Measurements from ENCODE around the gene ASS1.
"Not testable (repeated sequence)": the region's sequence is repeated elsewhere in the genome, so short reads cannot be mapped to it uniquely, and the experiment has no call there.

ASS1 gene

DNA sequence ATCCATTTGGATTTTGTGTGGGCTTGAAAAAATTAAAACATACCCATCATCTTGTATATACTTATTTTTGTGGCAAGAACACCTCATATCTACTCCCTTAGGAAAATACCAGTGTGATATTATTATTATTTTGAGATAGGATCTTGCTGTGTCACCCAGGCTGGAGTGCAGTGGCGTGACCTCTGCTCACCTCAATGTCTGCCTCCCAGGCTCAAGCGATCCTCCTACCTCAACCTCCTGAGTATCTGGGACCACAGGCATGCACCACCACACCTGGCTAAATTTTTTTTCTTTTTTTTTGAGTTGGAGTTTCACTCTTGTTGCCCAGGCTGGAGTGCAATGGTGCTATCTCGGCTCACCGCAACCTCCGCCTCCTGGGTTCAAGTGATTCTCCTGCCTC lies 10.1 kb upstream of the ASS1 start:
- not testable (repeated sequence) for DNase-seq (ENCODE audit: low spot score)

DNA sequence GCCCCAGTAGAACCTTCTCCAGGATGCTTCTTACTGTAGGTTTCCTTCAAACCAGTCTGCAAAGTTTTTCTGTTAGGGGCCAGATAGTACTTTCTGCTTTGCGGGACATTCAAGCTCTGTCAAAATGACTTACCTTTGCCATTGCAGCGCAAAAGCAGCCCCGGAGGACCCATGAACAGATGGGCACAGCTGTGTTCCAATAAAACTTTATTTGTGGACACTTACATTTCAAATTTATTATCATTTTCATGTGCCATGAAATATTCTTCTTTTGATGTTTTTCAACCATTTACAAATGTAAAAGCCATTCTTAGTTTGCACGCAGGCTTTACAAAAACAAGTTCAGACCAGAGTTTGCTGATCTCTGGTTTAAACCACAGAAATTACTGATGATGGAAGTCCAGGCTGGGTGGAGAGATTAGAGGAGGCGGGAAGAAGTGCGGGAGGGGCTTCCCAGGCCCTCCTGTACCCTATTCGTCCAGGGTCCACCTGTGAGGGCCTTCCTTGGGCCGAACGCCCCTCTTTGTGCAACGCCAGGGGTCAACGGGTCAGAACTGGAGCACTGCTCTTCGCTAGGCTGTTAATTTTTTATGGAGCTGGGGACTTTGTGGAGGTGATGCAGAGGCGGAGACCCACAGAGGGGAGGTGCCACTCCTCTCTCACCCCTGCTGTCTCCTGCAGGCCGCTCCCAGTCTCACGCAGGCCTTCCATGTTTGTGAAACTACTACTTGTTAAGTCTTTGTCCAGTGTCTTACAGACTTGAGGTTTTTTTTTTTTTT lies 7.6 kb upstream of the ASS1 start:
- DNase-seq (ENCODE audit: low spot score) = no peak

DNA sequence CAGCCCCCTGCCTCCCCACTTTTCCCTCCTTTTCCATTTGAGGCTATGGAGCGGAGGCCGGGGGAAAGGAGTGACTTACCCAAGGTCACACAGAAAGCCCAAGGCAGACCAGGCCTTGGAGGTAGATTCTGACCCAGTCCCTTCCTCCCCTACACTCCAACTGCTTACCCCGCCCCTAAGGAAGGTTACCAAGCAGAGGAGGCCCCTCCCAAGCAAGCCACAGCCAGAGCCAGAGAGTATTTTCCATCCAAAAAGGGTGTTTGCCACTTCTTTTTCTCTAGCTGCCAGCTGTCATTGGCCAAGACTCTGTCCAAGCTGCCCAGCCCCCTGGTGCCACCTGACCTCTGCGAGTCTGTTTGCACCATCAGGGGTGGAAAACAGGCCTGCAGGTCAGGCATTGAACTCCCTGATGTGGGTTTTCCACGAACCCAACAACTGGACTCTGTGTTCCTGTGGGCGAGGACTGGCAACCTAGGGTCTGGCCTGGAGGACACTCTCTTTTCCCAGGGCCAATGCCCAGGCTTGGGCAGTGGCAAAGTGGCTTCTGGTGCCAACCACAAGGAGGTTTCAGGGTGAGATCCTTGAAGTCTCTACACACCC lies 6.3 kb upstream of the ASS1 start:
- no peak for DNase-seq (ENCODE audit: low spot score)

DNA sequence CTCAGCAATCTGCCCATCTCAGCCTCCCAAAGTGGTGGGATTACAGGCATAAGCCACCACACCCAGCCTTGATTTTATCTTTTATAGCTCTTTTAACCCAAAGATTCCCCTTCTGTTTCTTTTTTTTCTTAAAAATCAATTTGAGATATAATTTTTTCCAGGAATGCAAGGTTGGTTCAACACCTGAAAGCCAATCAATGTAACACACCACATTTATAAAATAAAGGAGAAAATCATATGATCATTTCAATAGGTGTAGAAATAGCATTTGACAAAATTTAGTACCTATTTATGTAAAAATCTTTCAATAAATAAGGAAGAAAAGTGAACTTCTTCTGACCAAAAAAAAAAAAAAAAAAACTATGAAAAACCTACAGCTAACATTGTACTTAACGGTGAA lies 3.7 kb upstream of the ASS1 start:
- DNase-seq (ENCODE audit: low spot score) = no peak

DNA sequence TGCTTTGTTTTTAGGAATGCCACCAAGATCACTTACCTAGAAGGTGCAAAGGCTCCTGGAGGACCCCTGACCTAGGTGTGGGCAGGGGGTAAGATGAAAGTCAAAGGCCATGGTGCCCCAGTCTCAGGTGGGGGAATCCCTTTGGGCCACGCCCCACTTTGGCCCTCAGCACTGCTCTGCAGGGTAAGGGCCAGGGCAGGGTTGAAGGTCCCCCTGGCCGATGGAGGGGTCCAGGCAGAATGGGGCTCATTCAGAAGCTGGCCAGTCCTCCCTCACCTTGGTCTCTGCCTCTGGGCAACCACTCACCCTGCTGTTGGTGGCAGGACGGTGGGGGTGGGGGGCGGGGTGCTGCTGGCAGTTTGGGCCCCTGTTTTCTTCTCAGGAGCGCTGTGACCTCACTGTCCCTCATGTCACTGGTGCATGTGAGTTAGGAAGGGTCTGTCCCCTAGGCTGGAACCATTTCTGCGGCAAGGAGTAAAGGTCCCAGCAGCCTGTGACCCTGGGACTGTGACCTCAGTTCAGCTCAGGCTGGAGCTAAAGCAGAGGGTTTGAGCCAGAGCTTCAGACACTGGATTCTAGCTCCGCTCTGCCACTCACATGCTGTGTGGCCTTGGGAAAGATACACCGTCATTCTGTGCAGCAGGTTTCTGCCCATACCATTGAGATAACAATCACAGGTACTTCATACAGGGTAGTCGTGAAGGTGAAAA lies 1.9 kb upstream of the ASS1 start:
- DNase-seq (ENCODE audit: low spot score) = no peak

DNA sequence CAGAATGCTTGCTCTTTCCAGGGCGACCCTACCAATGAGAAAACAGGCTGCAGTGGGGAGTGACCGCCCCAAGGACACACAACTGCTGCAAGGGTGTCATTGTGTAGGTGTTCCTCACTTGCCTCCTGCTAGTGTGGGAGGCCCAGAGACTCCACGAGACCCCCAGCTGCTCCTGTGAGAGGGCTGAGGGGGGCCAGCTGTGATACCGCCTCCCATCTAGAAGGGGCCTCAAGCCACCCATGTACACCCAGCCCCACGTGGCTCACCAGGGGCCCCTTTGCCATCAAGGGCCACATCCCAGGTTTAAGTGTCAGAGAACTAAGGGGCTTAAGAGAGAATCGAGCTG lies 1.3 kb upstream of the ASS1 start:
- no peak for DNase-seq (ENCODE audit: low spot score)

DNA sequence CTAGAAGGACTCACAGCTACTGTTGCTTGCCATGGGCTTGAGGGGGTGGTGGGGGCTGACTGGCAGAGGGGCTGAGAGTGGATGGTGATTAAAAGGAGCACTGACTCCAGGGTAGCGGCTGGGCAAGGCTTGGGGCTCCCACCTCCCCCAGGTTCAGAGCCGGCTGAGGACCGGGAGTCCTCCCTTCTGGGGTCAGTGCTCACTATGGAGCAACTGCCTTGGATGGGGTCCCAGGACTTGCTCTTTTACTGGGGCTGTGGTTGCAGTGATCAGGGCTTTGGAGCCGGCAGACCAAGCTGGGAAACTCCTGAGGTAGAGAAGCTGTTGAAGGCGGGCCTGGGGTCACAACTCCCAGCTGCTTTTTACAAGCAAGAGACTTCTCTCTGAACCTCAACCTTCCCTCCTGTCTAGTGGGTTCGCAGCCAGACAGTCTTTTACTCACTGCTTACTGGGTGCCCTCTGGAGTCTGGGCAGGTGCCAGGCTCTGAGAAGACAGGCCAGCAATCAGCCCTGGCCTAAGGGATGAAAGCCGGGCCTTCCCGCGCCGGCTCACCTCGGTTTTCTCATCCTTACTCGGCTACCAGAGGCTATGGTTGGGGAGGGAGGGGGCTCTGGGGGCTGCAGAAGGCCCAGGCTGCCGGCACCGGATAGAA lies 795 bp upstream of the ASS1 start:
- DNase-seq (ENCODE audit: low spot score) = no peak

DNA sequence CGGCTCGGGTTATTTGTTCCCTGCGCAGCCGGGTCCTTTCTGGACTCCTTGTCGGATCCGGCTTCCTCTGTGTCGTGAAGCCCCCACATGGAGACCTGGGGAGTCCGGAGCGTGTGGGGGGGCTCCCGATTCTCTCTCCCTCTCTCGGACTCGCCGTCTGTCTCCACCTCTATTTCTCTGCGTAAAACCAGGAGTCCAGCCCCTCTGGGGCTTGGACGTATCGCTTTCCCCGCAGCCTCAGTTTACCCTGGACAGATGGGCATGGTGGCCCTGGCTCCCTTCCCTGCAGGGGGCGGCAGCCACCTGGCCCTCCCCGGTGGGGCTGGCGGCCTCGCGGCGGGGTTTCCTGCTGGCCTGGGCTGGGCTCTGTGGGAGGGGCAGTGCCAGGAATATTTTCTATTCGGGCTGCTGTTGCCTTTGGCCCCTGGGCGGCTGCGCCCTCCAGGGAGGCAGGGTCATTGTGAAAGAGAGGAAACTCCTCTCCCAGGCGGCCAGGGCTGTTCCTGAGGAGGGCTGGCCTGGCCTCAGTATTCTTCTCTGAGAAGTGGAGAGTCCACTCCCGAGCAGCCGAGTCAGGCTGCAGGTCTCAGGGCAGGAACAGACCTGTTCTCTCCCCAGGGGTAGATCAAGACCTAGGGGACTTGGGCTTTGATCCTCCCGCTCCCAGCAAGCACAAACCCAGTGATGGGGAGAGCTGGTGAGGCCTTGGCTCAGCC lies 665 bp downstream of the ASS1 start:
- peak; percentile 87 for DNase-seq (ENCODE audit: low spot score)

DNA sequence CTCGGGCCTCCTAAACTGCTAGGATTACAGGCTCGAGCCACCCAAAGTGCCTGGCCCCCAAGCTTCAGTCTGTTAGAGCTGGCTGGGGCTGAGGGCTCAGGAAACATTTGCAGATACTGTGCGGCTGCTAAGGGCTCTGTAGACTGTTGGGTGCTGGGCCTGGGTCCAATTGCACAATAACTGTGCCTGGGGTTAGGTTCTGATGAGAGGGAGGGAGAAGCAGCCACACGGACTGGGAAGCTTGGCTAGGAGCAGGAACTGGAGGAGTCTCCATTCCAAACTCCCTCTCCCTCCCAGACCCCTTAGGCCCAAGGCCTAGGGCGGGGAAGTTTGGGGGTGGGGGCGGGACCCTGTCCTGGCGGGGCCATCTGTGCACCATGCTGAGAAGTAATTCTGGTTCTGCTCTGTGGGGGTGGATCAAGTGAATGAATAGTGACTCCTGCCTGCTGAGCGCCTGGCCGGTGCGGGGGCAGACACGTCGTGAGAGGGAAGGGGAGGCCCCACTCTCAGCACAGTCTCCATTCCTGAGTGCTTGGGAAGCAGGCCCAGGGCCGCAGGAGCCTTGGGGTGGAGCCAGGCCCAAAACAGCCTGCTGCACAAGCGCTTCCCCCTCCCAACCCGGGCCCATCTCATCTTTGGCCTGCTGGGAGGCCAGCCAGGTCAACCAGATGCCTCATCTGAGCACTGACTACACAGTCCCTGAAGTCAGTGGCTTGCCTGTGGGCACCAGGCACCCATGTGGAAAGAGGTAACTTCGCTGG lies 1.5 kb downstream of the ASS1 start:
- DNase-seq (ENCODE audit: low spot score) = peak; percentile 94

DNA sequence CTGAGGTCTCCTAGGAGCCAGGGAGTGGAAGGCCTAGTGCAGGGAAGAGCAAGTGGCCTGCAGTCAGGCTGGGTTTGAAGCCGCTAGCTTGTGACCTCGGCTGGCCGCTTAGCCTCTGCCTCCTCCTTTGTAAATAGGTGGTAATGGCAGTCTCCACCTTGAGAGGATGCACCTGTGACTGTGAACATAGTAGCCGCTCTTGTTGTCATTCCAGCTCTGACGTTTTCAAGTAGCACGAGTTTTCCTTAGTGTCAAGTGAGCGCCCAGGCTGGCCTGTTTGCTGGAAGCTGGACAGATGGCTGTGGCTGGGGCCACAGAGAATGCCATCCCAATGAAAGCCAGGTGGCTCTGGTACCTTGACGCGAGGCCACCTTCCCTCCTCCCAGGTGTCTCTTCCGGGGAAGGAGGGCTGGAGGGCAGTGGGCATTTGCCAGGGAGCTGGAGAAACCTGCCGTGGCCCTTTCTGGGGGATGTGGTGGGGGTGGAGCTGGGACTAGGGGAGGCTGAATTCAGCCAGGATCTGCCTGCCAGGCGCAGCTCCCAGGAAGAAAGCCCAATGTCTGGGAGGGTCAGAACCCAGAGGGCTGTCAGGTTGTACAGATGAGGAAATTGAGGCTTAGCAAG lies 2.5 kb downstream of the ASS1 start:
- DNase-seq (ENCODE audit: low spot score) = no peak

DNA sequence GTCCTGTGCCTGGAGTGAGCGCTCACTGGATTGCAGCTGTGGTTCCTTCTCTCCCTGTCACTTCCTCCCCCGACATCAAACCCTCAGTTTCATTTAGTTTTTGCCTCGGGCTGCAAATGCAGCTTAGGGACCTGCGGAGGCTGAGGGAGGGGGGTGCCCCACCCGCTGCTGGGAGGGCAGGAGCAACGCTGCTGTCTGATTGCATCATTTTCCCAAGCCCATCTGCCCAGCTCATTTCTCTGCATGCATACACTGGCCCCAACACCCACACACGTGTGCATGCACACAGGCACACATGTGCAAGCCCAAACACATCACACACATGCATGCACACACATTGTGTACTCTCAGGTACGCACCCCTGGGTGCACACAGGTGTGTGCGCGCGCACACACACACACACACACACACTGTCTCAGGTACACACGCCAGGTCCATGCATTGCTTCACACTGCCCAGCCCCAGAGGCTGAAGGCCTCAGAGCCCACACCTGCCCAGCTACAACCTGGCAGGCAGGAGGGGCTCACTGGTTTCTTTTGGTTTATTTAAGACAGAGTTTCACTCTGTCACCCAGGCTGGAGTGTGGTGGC lies 3.4 kb downstream of the ASS1 start:
- DNase-seq (ENCODE audit: low spot score) = peak; percentile 62

DNA sequence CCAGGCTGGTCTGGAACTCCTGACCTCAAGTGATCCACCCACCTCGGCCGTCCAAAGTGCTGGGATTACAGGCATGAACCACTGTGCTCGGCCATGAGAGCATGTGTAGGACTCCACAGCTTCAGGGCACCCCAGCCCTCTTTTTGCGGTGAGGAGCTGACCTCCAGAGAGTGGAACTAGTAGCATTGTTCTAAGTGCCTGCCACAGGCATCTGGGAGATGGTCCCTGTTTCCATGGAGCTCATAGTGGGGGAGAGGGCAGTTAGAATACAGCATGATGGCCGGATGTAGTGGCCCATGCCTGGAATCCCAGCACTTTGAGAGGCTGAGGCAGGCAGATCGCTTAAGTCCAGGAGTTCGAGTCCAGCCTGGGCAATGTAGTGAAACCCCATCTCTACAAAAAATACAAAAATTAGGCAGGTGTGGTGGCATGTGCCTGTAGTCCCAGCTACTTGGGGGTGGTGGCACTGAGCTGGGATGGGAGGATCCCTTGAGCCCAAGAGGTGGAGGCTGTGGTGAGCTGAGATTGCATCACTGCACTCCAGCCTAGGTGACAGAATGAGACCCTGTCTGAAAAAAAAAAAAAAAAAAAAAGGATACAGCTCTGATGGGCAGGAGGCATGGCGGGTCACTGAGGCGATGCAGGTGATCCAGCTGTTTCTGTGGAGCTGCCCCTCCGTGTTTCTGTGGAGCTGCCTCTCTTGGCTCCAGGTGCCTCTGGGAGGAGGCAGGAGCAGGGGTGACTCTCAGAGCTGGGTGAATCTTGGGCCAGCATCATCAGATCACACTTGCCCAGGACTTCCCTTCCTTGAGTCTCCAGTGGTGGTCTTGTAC lies 4.2 kb downstream of the ASS1 start:
- no peak for DNase-seq (ENCODE audit: low spot score)

DNA sequence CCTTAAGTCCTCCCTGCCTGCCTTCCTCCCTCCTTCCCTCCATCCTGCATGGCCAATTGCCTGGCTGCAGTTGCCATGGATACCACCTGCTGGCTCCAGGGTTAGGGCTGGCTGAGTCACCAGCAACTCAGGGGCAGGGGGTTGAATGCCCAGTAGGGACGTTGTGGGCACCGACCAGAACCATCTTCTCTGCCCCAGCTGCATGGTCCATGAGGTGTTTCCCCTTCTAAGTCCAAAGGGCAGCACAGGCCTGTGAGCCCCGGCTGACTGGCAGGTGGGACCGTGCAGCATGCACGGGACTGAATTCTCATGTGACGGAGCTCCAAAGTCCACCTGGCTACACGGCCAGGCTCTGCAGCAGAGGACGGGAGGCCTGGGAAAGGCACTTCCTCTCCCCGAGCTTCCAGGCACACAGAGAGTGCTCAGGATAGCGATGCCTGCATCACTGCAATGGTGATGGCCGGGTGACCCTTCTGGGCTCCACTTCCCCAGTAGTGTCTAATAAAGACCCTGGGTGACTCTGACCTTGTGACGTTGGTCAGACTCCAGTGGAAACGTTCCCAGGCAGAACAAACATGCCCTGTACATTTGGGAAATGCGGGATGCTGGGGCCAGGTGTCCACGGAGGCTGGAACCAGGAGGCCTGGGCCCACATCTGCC lies 5.7 kb downstream of the ASS1 start:
- no peak for DNase-seq (ENCODE audit: low spot score)

DNA sequence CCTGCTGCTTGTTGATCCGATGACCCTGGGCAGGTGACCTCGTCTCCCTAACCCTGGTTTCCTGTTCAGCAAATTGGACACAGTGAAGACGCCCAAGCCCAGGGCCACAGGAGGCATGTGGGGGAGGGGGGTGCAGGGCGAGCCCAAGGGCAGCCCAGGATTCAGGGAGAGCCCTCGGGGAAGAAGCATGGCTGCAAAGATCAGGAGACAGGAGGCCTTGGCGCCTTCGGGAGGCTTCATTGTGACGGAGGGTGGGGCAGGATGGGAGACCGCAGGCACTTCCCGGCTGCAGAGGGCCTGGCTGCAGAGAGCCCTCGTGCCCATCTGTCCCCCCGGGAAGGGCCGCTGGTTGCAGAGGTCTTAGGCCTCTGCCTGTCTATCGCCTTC lies 6.2 kb downstream of the ASS1 start:
- DNase-seq (ENCODE audit: low spot score) = no peak

DNA sequence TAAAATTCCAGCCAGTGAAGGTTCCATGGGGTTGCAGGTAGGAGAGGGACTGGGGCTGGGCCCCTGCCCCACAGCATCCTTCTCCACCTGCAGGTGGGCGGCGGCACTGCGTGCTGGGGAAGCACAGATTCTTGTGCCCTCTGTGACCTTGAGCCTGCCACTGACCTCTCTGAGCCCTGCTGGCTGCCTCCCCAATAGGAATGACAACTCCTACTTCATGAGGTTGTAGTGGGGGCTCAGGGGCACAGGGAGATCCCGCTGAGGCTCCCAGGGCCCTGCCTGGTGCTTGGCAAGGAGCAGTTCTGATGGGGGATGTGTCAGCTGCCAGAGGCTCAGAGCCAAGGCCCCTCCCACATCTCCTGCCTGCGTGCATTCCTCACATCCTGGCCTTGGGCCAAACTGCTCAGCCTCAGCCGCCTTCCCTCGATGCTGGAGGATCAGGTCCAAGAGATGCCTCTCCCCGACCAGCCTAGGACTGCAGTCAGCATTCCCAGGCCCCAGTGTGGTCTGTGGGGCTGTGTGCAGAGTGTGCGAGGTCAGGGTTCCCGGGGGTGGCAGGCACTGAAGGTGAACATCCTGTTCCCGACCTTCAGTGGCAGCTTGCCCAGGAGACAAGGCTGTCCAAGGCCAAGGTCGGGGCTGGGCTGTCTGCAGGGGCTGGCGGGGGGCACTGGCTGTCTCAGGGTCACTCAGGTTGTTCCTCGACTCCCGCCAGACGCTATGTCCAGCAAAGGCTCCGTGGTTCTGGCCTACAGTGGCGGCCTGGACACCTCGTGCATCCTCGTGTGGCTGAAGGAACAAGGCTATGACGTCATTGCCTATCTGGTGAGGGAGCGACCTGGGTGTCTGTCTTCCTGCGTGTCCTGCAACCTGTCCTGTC lies 7.0 kb downstream of the ASS1 start:
- peak; percentile 96 for DNase-seq (ENCODE audit: low spot score)

DNA sequence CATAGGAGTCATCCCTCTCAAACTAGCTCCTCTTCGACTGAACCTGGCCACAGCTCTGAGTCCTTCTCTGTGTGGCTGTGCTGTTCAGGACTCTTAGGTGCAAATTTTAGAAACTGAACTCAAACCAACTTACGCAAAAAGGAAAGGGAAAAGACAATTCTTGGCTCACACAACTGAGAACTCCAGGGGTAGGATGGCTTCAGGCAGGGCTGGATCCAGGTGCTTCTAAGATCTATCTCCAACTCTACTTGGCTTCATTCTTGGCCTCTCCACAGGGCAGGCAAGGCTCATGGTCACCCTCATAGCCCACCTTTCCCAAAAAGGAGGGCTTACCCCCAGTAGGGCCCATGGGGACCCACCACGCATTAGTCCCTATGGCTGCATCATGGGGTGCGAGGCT lies 8.1 kb downstream of the ASS1 start:
- no peak for DNase-seq (ENCODE audit: low spot score)

DNA sequence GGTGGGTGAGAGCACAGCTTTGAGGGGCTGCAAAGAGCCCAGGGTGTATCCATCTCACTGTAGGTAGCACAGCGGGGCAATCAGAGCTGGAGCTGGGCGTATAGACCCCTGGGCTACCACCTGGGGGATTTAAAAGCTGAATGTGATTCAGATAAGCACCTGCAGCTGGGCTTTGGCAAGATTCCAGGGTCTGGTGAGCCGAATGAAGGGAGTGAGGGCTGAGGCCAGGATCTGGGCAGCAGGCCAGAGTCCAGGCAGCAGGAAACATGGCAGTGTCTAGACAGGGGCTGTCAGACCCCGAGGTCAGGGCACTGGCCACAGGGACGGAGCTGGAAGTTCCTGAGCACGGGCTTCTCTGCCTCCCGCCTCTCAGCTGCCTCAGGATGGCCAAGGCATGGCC lies 8.7 kb downstream of the ASS1 start:
- no peak for DNase-seq (ENCODE audit: low spot score)

DNA sequence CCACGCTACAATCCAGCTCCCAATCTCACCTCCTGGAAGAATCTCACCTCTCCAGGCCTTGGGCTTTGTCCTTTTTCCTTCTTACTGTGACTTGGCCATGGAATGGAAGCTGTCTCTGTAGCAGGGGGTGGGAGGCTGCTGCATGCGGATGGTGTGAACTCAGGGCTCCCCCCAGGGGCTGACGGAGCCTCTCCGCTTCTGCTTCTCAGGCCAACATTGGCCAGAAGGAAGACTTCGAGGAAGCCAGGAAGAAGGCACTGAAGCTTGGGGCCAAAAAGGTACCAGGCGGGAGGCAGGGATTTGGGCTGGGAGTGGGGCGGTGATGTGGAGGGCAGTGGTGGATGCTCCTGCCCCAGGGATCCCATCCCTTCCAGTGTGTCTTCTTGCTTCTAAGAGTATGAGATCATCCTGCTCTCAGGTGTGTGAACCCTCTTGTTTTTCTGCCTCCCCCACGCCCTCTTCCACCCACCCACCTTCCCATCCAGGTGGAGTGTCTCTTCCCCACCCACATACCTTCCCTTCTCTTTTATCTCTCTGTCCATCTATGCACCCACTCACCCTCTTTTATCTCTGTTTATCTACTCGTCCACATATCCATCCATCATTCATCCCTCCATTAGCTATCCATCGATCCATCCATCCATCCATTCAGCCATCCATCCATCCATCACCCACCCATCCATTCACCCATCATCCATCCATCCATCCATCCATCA lies 9.5 kb downstream of the ASS1 start:
- DNase-seq (ENCODE audit: low spot score) = no peak
